ENCODE results near the gene MOB3B.

DNA sequence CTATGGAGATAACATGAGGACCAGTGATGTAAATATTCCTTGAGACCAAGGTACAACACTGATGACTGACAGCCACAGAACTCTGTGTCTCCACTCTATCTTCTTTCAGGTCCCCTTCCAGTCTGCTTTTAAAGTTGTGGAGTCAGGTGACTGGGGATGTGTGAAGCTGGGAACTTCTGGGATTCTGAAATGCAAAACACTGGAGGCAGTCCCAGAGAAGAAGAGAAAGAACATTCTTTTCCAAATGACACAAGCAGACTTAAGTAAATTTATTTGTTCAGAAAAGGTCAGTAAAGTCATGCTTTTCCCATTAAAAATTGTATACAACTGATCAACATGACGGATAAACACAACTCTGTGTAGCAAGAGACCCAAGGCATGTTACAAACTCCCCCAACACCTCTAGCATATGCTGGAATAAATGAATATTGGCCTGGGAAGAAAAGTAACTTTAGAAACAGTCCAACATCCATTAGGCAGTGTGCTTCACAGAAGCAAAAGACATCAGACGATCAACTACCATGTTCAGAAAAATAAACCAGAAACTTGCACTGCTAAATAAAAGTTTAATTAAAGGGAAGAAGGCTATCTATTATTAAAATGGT is 98.0 kb downstream of the MOB3B start:
- TF ChIP-seq POLR2AphosphoS5 (IDR thresholded peaks at IDR 0.05; ENCODE audit: low read depth, low read length) = no peak
- TF ChIP-seq, protein P1, sequence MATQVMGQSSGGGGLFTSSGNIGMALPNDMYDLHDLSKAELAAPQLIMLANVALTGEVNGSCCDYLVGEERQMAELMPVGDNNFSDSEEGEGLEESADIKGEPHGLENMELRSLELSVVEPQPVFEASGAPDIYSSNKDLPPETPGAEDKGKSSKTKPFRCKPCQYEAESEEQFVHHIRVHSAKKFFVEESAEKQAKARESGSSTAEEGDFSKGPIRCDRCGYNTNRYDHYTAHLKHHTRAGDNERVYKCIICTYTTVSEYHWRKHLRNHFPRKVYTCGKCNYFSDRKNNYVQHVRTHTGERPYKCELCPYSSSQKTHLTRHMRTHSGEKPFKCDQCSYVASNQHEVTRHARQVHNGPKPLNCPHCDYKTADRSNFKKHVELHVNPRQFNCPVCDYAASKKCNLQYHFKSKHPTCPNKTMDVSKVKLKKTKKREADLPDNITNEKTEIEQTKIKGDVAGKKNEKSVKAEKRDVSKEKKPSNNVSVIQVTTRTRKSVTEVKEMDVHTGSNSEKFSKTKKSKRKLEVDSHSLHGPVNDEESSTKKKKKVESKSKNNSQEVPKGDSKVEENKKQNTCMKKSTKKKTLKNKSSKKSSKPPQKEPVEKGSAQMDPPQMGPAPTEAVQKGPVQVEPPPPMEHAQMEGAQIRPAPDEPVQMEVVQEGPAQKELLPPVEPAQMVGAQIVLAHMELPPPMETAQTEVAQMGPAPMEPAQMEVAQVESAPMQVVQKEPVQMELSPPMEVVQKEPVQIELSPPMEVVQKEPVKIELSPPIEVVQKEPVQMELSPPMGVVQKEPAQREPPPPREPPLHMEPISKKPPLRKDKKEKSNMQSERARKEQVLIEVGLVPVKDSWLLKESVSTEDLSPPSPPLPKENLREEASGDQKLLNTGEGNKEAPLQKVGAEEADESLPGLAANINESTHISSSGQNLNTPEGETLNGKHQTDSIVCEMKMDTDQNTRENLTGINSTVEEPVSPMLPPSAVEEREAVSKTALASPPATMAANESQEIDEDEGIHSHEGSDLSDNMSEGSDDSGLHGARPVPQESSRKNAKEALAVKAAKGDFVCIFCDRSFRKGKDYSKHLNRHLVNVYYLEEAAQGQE (IDR thresholded peaks at IDR 0.05; ENCODE audit: insufficient read depth in 1 of 2, low read depth in 2 of 2, low read length in 2 of 2) = no peak
- no peak for TF ChIP-seq SIN3A (IDR thresholded peaks at IDR 0.05; ENCODE audit: borderline replicate concordance, insufficient read depth, low read length)

Data from PFSK-1 (cell line).